ENCODE data around the gene AKT1S1. TPM values are rescaled to one million over a fixed set of nuclear protein-coding genes. Genes with fewer than 3 reads are reported as not detected.

The AKT1S1 gene
- total and polyA plus RNA-seq, 2 donors (not counting 3 experiments of a cell fraction or from before 2014, with no cell fraction given): 64.2 to 68.3 TPM

DNA sequence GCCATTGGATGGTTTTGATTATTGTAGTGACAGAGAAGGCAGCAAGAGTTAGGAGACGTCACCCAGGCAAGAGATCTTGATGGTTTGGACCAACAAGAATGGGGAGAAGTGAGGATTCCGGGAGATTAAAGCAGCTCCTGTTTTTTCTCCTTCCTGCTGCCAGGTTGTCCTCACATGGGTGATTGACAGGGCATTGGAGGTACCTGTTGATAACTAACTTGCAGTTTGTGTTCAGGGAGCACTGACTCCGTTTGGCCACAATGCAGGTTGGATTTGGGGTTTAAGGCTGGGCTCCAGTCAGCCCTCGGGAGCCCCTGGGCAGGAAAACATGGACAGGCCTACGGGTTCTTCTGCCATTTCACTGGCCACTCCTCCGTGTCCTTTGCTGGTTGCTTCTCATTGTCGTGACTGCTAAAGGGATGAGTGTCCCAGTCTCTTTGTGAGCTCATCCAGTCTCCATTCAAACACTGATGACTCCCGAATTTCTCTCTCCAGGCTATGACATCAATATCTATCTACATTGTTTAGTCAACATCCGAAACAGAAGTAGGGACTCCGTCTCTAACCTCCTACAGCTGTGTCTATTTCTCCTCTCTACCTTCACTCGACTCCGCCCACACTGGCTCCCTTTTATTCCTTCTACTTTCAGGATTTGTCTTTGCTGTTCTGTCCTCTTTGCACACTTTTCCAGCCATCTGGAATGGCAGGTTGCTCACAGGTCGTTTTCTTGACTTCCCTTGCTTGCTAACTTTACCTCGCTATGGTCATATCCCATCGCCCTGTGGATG, 27.5 kb downstream of the AKT1S1 start:
- ChIA-PET POLR2A (interaction anchor here (1.2 kb wide), 1 partner anchor 20 kb away, joined by 5 read pairs; no protein-coding TSS in a partner anchor), CTCF (interaction anchor here (1.2 to 1.8 kb wide), 2 partner anchors 20 to 31 kb away, joined by 6 to 8 read pairs; partner anchors contain the start of gene MED25)
- BruUV-seq (replicated peaks): no TSS peak
- no peak overlapping the region for H3K4me3 ChIP-seq (replicated peaks in 1 of 3; ENCODE audit: insufficient read depth in 1 of 3, low read depth in 1 of 3, low read length in 3 of 3)
- DNase-seq (ENCODE audit: low read depth, low spot score) (no peak), FAIRE-seq (no peak)
- H2AFZ ChIP-seq (ENCODE audit: low read depth, low read length): no peak overlapping the region
- H3K4me1 ChIP-seq (ENCODE audit: control insufficient read depth, extremely low read depth, insufficient read depth, low read length): peaks cover 24% of the 10 kb centered on the region
- H3K27me3 ChIP-seq (ENCODE audit: control insufficient read depth in 2 of 2, insufficient read depth in 2 of 2, low read length in 2 of 2): no peaks in the 10 kb centered on the region
- peak overlapping the region; percentile 72 for H3K4me2 ChIP-seq (ENCODE audit: insufficient read depth, low read length)
- peaks cover 0 to 1% of the 10 kb centered on the region in 2 experiments for H3K36me3 ChIP-seq (ENCODE audit: control insufficient read depth in 2 of 2, extremely low read depth in 1 of 2, insufficient read depth in 2 of 2, low read length in 2 of 2)
- H4K20me1 ChIP-seq (replicated peaks; ENCODE audit: control insufficient read depth, extremely low read depth, insufficient read depth, low read length): no peaks in the 10 kb centered on the region
- no peaks in the 10 kb centered on the region for H3K9me1 ChIP-seq (replicated peaks; ENCODE audit: control insufficient read depth, extremely low read depth, insufficient read depth, low read length)
- dilution Hi-C loops (cut with MboI; ENCODE audit: extremely low pct_ligation_motif_present, low sequenced_read_pairs) (no loop called here), intact Hi-C loops (cut with micrococcal nuclease) (loop anchor here (1.0 kb wide), 4 partner anchors 18 to 83 kb away; partner anchors contain the start of genes FUZ and PNKP)
- TF ChIP-seq GATA2 (IDR thresholded peaks at IDR 0.05; ENCODE audit: insufficient read depth, insufficient read length, low read depth, low read length): no peak
- TF ChIP-seq, protein P1, sequence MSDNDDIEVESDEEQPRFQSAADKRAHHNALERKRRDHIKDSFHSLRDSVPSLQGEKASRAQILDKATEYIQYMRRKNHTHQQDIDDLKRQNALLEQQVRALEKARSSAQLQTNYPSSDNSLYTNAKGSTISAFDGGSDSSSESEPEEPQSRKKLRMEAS (IDR thresholded peaks at IDR 0.05; ENCODE audit: insufficient read depth, insufficient read length): no peak
- TF ChIP-seq FOS (IDR thresholded peaks at IDR 0.05; ENCODE audit: borderline replicate concordance, insufficient read depth, low read length): no peak
- no peak for TF ChIP-seq POLR2A (IDR thresholded peaks at IDR 0.05; ENCODE audit: low read depth, low read length)
- TF ChIP-seq POLR2AphosphoS5 (IDR thresholded peaks at IDR 0.05; ENCODE audit: insufficient read depth, low read depth, low read length): no peak
- TF ChIP-seq JUN (IDR thresholded peaks at IDR 0.05; ENCODE audit: borderline replicate concordance, insufficient read depth, insufficient read length, low read depth): no peak
- TF ChIP-seq, protein P2, sequence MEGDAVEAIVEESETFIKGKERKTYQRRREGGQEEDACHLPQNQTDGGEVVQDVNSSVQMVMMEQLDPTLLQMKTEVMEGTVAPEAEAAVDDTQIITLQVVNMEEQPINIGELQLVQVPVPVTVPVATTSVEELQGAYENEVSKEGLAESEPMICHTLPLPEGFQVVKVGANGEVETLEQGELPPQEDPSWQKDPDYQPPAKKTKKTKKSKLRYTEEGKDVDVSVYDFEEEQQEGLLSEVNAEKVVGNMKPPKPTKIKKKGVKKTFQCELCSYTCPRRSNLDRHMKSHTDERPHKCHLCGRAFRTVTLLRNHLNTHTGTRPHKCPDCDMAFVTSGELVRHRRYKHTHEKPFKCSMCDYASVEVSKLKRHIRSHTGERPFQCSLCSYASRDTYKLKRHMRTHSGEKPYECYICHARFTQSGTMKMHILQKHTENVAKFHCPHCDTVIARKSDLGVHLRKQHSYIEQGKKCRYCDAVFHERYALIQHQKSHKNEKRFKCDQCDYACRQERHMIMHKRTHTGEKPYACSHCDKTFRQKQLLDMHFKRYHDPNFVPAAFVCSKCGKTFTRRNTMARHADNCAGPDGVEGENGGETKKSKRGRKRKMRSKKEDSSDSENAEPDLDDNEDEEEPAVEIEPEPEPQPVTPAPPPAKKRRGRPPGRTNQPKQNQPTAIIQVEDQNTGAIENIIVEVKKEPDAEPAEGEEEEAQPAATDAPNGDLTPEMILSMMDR (IDR thresholded peaks at IDR 0.05; ENCODE audit: extremely low read depth in 1 of 2, insufficient read depth in 1 of 2, low read depth in 1 of 2, low read length in 2 of 2): no peak
- no peak for TF ChIP-seq MYC (IDR thresholded peaks at IDR 0.05; ENCODE audit: low read depth, low read length)
- no peak for TF ChIP-seq EZH2 (IDR thresholded peaks at IDR 0.05; ENCODE audit: borderline replicate concordance, low read depth, low read length, severe bottlenecking)
- no peak overlapping the region for H3K27ac ChIP-seq (ENCODE audit: insufficient read depth, low read depth, low read length)
- peaks cover 25% of the 10 kb centered on the region for H3K79me2 ChIP-seq (ENCODE audit: control insufficient read depth, insufficient read depth, low read length)
- no peaks in the 10 kb centered on the region for H3K9me3 ChIP-seq (replicated peaks; ENCODE audit: control insufficient read depth, insufficient read depth, low read length)
- no peak overlapping the region for H3K9ac ChIP-seq (replicated peaks; ENCODE audit: extremely low read depth, insufficient read depth, low read length)

Measured in endothelial cell of umbilical vein (primary cell).